AG10803 (cell line): Measurements from ENCODE around the gene CDK9.

Source experiments
- DNase-seq: peaks from one replicate; pipeline ENCODE4 v3.0.0; 2010; ENCODE audit warnings: low read depth
- H3K4me3 ChIP-seq: 2 replicates; pipeline ENCODE4 v1.5.1; 2011; ENCODE audit warnings: mild to moderate bottlenecking, low read length, control low read depth
- CTCF ChIP-seq: conservative IDR thresholded peaks from 2 replicates; pipeline ENCODE4 v1.5.1; 2011; ENCODE audit warnings: mild to moderate bottlenecking, low read length, control low read depth, inconsistent platforms

Gene CDK9

GRCh38 chr9:127814619-127815511, 29.0 kb downstream of the CDK9 start:
- TF ChIP-seq CTCF, result no peak
- H3K4me3 ChIP-seq, result no peak overlapping the region
- no peak for DNase-seq

DNA sequence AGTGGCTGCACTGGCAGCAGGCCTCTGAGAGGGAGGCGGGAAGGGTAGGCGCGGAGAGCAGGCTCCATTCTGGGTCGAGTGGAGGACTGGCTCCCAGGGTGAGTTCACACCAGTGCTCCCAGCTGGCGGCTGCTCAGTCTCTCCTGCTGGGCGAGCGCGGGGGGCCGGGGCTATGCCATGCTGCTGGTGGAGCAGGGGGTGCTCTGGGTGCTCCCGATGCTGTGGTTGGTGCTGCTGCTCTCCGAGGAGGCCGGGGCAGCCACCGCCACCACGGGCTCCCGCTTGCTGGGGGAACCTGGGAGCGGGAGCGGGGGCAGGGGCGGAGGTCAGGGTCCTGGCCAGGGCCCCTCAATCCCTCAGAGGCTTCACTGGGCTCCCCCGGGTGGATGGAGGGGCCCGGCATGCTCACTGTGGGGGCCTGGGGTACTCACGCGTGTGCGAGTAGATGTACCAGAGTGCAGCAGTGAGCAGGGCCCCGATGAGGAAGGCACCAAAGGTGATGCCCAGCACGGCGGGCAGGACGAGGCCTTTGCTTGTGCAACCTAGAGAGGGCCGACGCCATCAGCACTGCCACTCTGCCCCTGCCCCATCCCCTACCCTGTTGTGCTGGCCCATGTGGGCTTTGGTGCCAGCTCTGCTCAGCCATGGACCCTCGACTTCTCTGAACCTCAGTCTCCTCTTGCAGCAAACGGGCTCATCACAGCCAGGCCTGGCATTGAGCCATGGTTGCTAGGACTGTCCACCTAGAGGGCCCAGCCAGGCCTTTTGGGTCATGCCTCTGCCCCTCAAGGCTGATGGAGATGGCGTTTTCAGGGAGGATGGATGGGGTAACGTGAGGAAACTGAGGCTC, 29.9 kb downstream of the CDK9 start:
- TF ChIP-seq CTCF, result no peak
- DNase-seq, result no peak
- H3K4me3 ChIP-seq, result no peak overlapping the region

DNA sequence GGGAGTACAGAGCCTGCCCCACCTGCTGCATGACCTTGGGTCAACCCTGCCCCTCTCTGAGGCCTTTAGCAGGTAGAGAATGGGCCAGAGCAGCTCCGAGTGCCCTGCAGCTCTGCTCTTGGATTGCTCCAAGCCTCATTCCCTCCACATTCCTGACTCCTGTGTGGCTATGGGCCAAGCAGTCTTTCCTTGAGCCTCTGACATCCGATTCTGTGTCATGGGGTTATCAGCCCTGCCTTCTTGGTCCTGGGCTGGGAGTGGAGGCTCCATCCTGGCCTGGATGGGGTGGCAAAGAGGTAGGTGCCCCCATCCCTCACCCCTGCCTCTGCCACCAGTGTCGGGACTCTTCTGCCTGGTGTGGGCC, 30.5 kb downstream of the CDK9 start:
- H3K4me3 ChIP-seq, result no peak overlapping the region
- no peak for DNase-seq
- TF ChIP-seq CTCF, result no peak

DNA sequence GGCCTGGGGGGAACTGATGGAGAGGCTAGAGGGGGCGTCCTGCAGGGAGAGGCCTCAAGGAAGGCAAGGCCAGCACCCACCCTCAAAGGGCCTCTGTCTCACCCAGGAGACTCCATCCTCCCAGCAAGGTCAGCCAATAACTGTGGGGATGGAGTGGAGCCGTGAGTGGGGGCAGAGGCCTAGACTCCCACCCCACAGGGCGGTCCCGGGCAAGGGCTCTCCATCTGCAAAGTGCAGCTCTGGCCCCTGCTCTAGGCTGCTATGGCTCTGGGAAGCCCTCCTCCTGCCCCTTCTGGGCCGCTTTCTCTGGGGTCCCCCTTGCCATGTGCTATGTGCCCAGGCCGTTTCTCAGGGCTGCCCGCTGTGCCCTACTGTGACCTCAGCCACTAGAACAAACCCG, 30.9 kb downstream of the CDK9 start:
- no peak overlapping the region for H3K4me3 ChIP-seq
- no peak for TF ChIP-seq CTCF
- DNase-seq, result no peak

- DNase-seq, result no peak
- TF ChIP-seq CTCF, result no peak
- no peak overlapping the region for H3K4me3 ChIP-seq
Observed at GRCh38 chr9:127817881-127818434, 32.1 kb downstream of the CDK9 start.

- DNase-seq, result no peak
Observed at GRCh38 chr9:127818574-127818973, 32.7 kb downstream of the CDK9 start.

More at GRCh38 chr9:127818574-127818973, 32.7 kb downstream of the CDK9 start:
- H3K4me3 ChIP-seq, result no peak overlapping the region
- no peak for TF ChIP-seq CTCF
